Panc1 (cell line): ENCODE data around the gene USP24. TPM values are rescaled to one million over a fixed set of nuclear protein-coding genes. Genes with fewer than 3 reads are reported as not detected.

Experiments used
- ATAC-seq: fragments of 200-7000 bp; cut with Tn5 transposase; 2 replicates; pipeline ENCODE4 v1.9.1; 2020; ENCODE audit warnings: mild to moderate bottlenecking, moderate library complexity
- BruUV-seq: library from RNA; stranded (reverse); fragments of 400-500 nt; replicated peaks from 2 replicates; lab custom pipeline; 2021; lab: Mats Ljungman, UMichigan
- CTCF ChIA-PET: fragments of 300-600 bp; sonication (Branson Sonifier 250); formaldehyde crosslinking; loops from one replicate; lab custom pipeline; 2022; ENCODE audit warnings: antibody characterized with exemption; lab: Charles Lee
- POLR2A ChIA-PET: fragments of 300-600 bp; sonication (Branson Sonifier 250); formaldehyde crosslinking; loops from one replicate; lab custom pipeline; 2022; ENCODE audit warnings: antibody characterized with exemption; lab: Charles Lee
- DNase-seq: peaks from one replicate; pipeline ENCODE4 v3.0.0-alpha.2; 2010; ENCODE audit warnings: low read depth, low spot score
- H3K27ac ChIP-seq: 2 replicates; pipeline ENCODE4 v1.5.1; 2011; ENCODE audit warnings: mild to moderate bottlenecking, low read length, inconsistent platforms
- H3K27me3 ChIP-seq: fragments of 200-500 bp; sonication (Bioruptor generic); 2 replicates; pipeline ENCODE4 v1.6.0; 2014; ENCODE audit warnings: low read length, inconsistent platforms; ENCODE audit not compliant: control insufficient read depth, insufficient read depth
- H3K36me3 ChIP-seq: fragments of 200-500 bp; sonication (Bioruptor generic); 2 replicates; pipeline ENCODE4 v1.5.1; 2014; ENCODE audit warnings: inconsistent platforms, mild to moderate bottlenecking, low read length, moderate library complexity; ENCODE audit not compliant: control insufficient read depth, insufficient read depth
- H3K4me1 ChIP-seq: 2 replicates; pipeline ENCODE4 v1.5.1; 2011; ENCODE audit warnings: inconsistent platforms, mild to moderate bottlenecking, low read length, moderate library complexity; ENCODE audit not compliant: control insufficient read depth, insufficient read depth
- H3K4me3 ChIP-seq, 2 experiments: 2 replicates each; pipeline ENCODE4 v1.5.1; 2011 to 2012; ENCODE audit warnings: low read depth in 2 of 2, low read length in 2 of 2, mild to moderate bottlenecking in 2 of 2, inconsistent platforms in 1 of 2, moderate library complexity in 1 of 2
- H3K9me3 ChIP-seq: fragments of 200-500 bp; sonication (Bioruptor generic); 2 replicates; pipeline ENCODE4 v1.5.1; 2014; ENCODE audit warnings: low read depth, mild to moderate bottlenecking, inconsistent platforms, low read length, moderate library complexity; ENCODE audit not compliant: control insufficient read depth, insufficient read depth
- POLR2AphosphoS5 ChIP-seq: IDR thresholded peaks from 2 replicates; pipeline ENCODE4 v1.6.1; 2012; ENCODE audit warnings: mild to moderate bottlenecking, low read depth, low read length, moderate library complexity
- SIN3A ChIP-seq: IDR thresholded peaks from 2 replicates; pipeline ENCODE4 v1.6.1; 2012; ENCODE audit warnings: low read depth, mild to moderate bottlenecking, low read length, moderate library complexity, borderline replicate concordance; ENCODE audit not compliant: insufficient read depth
- TCF7L2 ChIP-seq: IDR thresholded peaks from 2 replicates; pipeline ENCODE4 v1.6.1; 2011; ENCODE audit warnings: mild to moderate bottlenecking, low read depth, low read length, inconsistent platforms
- in situ Hi-C: cut with HindIII; loops from 2 replicates; pipeline ENCODE4 v1.10.0; 2016; ENCODE audit warnings: low sequenced_read_pairs, low pct_unique_long_range_greater_than_20kb
- intact Hi-C: fragments of 100-400 bp; cut with micrococcal nuclease; formaldehyde crosslinking; loops from one replicate; pipeline ENCODE4 v1.10.0; 2022; ENCODE audit not compliant: unreplicated experiment
- total RNA-seq: library from RNA; stranded (reverse); gene quantifications from one replicate; pipeline ENCODE4 v1.2.1, GENCODE V29; 2021; ENCODE audit not compliant: unreplicated experiment
- TF ChIP-seq, protein P1 (sequence below), 2 experiments: IDR thresholded peaks; 2 replicates each; pipeline ENCODE4 v1.6.1; 2011 to 2012; ENCODE audit warnings: low read depth in 2 of 2, control low read depth in 1 of 2, low read length in 1 of 2, mild to moderate bottlenecking in 1 of 2, moderate library complexity in 1 of 2; ENCODE audit not compliant: insufficient read depth in 1 of 2
- TF ChIP-seq, protein P2 (sequence below): fragments of 450-650 bp; IDR thresholded peaks from 2 replicates; pipeline ENCODE4 v1.5.1; 2017; ENCODE audit warnings: mild to moderate bottlenecking

The USP24 gene
- total RNA-seq, 1 experiment from 2014 or later, result 52.2 TPM

DNA sequence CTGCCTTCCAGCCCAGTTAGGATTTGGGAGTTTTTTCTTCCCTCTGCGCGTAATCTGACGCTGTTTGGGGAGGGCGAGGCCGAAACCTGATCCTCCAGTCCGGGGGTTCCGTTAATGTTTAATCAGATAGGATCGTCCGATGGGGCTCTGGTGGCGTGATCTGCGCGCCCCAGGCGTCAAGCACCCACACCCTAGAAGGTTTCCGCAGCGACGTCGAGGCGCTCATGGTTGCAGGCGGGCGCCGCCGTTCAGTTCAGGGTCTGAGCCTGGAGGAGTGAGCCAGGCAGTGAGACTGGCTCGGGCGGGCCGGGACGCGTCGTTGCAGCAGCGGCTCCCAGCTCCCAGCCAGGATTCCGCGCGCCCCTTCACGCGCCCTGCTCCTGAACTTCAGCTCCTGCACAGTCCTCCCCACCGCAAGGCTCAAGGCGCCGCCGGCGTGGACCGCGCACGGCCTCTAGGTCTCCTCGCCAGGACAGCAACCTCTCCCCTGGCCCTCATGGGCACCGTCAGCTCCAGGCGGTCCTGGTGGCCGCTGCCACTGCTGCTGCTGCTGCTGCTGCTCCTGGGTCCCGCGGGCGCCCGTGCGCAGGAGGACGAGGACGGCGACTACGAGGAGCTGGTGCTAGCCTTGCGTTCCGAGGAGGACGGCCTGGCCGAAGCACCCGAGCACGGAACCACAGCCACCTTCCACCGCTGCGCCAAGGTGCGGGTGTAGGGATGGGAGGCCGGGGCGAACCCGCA lies 175.7 kb downstream of the USP24 start, which contains the start of gene PCSK9:
Gene PCSK9, plus strand, starts transcription at position 207 of the 741 bp plus-strand sequence. Its CDS starts 290 bp downstream, at position 497.
- DNase-seq (no peak), ATAC-seq (peak; percentile 60)
- Histone ChIP-seq H3K27ac (no peak within 1 kb of the TSS), H3K36me3 (no peaks in the 10 kb centered on the region), H3K4me1 (peaks cover 8% of the 10 kb centered on the region; the same call in 1 of the 2 replicates), H3K9me3 (no peaks in the 10 kb centered on the region), H3K27me3 (peaks cover 43% of the 10 kb centered on the region), H3K4me3 (peak within 1 kb of the TSS; percentile 23 to 36)
- TF ChIP-seq, protein P1, sequence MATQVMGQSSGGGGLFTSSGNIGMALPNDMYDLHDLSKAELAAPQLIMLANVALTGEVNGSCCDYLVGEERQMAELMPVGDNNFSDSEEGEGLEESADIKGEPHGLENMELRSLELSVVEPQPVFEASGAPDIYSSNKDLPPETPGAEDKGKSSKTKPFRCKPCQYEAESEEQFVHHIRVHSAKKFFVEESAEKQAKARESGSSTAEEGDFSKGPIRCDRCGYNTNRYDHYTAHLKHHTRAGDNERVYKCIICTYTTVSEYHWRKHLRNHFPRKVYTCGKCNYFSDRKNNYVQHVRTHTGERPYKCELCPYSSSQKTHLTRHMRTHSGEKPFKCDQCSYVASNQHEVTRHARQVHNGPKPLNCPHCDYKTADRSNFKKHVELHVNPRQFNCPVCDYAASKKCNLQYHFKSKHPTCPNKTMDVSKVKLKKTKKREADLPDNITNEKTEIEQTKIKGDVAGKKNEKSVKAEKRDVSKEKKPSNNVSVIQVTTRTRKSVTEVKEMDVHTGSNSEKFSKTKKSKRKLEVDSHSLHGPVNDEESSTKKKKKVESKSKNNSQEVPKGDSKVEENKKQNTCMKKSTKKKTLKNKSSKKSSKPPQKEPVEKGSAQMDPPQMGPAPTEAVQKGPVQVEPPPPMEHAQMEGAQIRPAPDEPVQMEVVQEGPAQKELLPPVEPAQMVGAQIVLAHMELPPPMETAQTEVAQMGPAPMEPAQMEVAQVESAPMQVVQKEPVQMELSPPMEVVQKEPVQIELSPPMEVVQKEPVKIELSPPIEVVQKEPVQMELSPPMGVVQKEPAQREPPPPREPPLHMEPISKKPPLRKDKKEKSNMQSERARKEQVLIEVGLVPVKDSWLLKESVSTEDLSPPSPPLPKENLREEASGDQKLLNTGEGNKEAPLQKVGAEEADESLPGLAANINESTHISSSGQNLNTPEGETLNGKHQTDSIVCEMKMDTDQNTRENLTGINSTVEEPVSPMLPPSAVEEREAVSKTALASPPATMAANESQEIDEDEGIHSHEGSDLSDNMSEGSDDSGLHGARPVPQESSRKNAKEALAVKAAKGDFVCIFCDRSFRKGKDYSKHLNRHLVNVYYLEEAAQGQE (IDR thresholded peaks at IDR 0.05; ENCODE audit: insufficient read depth in 1 of 2, low read depth in 2 of 2, low read length in 1 of 2), result no peak
- no peak for TF ChIP-seq SIN3A
- no peak for TF ChIP-seq TCF7L2
- TF ChIP-seq, protein P2, sequence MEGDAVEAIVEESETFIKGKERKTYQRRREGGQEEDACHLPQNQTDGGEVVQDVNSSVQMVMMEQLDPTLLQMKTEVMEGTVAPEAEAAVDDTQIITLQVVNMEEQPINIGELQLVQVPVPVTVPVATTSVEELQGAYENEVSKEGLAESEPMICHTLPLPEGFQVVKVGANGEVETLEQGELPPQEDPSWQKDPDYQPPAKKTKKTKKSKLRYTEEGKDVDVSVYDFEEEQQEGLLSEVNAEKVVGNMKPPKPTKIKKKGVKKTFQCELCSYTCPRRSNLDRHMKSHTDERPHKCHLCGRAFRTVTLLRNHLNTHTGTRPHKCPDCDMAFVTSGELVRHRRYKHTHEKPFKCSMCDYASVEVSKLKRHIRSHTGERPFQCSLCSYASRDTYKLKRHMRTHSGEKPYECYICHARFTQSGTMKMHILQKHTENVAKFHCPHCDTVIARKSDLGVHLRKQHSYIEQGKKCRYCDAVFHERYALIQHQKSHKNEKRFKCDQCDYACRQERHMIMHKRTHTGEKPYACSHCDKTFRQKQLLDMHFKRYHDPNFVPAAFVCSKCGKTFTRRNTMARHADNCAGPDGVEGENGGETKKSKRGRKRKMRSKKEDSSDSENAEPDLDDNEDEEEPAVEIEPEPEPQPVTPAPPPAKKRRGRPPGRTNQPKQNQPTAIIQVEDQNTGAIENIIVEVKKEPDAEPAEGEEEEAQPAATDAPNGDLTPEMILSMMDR, result no peak
- TF ChIP-seq POLR2AphosphoS5, result no peak
- CTCF ChIA-PET, result no interaction called here
- in situ Hi-C loops, result no loop called here
- no TSS peak for BruUV-seq
- POLR2A ChIA-PET, result no interaction called here
- intact Hi-C loops, result no loop called here

DNA sequence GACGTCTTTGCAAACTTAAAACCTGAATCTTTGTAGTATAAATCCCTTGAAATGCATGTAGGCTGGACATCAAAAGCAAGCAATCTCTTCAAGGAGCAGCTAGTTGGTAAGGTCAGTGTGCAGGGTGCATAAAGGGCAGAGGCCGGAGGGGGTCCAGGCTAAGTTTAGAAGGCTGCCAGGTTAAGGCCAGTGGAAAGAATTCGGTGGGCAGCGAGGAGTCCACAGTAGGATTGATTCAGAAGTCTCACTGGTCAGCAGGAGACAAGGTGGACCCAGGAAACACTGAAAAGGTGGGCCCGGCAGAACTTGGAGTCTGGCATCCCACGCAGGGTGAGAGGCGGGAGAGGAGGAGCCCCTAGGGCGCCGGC lies 176.2 kb downstream of the USP24 start:
- no peak overlapping the region for H3K4me3 ChIP-seq
- TF ChIP-seq, protein P1 (IDR thresholded peaks at IDR 0.05; ENCODE audit: insufficient read depth in 1 of 2, low read depth in 2 of 2, low read length in 1 of 2), result no peak
- TF ChIP-seq, protein P2, result no peak
- TF ChIP-seq POLR2AphosphoS5 (no peak), TCF7L2 (no peak), SIN3A (no peak)
- in situ Hi-C loops (no loop called here), intact Hi-C loops (no loop called here)
- CTCF ChIA-PET, result interaction anchor here (0.7 kb wide), 1 partner anchor 22 kb away, joined by 3 read pairs; no protein-coding TSS in a partner anchor
- no peak for ATAC-seq
- peaks cover 44% of the 10 kb centered on the region for H3K27me3 ChIP-seq
- H3K36me3 ChIP-seq, result no peaks in the 10 kb centered on the region
- no peaks in the 10 kb centered on the region for H3K9me3 ChIP-seq
- POLR2A ChIA-PET, result no interaction called here
- BruUV-seq, result no TSS peak
- DNase-seq, result no peak
- no peak overlapping the region for H3K27ac ChIP-seq
- peaks cover 8% of the 10 kb centered on the region; the same call in 1 of the 2 replicates for H3K4me1 ChIP-seq
